WERI-Rb-1 (cell line): ENCODE measurements around the gene TTC7B.

ENCODE experiments used
- DNase-seq: peaks from one replicate; pipeline ENCODE4 v3.0.0-alpha.2; 2020
- H3K27ac ChIP-seq: fragments of 250-450 bp; sonication (Bioruptor Pico); 2 replicates; pipeline ENCODE4 v1.5.1; 2020; ENCODE audit warnings: mild to moderate bottlenecking, moderate library complexity
- H3K27me3 ChIP-seq: fragments of 250-450 bp; sonication (Bioruptor Pico); 2 replicates; pipeline ENCODE4 v1.5.1; 2021; ENCODE audit warnings: mild to moderate bottlenecking, low read depth, moderate library complexity; ENCODE audit not compliant: insufficient read depth, severe bottlenecking
- H3K36me3 ChIP-seq: fragments of 250-450 bp; sonication (Bioruptor Pico); 2 replicates; pipeline ENCODE4 v1.5.1; 2020; ENCODE audit warnings: mild to moderate bottlenecking, moderate library complexity
- H3K4me3 ChIP-seq: 2 replicates; pipeline ENCODE4 v1.5.1; 2011; ENCODE audit warnings: low read depth, mild to moderate bottlenecking, control low read depth, low read length
- H3K9me3 ChIP-seq: fragments of 250-450 bp; sonication (Bioruptor Pico); 2 replicates; pipeline ENCODE4 v1.5.1; 2021; ENCODE audit warnings: mild to moderate bottlenecking, moderate library complexity; ENCODE audit not compliant: severe bottlenecking
- CTCF ChIP-seq: IDR thresholded peaks from 2 replicates; pipeline ENCODE4 v1.5.1; 2011; ENCODE audit warnings: low read depth, mild to moderate bottlenecking, control low read depth, inconsistent platforms, low read length

TTC7B gene

GRCh38 chr14:90654831-90655276 lies 161.4 kb downstream of the TTC7B start:
- H3K27ac ChIP-seq: no peak overlapping the region
- H3K4me3 ChIP-seq: no peak overlapping the region
- no peak for DNase-seq
- no peaks in the 10 kb centered on the region for H3K27me3 ChIP-seq
- H3K9me3 ChIP-seq: no peaks in the 10 kb centered on the region
- no peak for TF ChIP-seq CTCF
- H3K36me3 ChIP-seq: peaks cover 86% of the 10 kb centered on the region

- Histone ChIP-seq H3K27ac (no peak overlapping the region), H3K9me3 (no peaks in the 10 kb centered on the region), H3K36me3 (peaks cover 71% of the 10 kb centered on the region), H3K27me3 (no peaks in the 10 kb centered on the region), H3K4me3 (no peak overlapping the region)
- no peak for DNase-seq
- no peak for TF ChIP-seq CTCF
These were observed 163.6 kb downstream of the TTC7B start for GRCh38 chr14:90652626-90653025.

- H3K9me3 ChIP-seq: no peaks in the 10 kb centered on the region
- H3K27ac ChIP-seq: no peak overlapping the region
- no peak for DNase-seq
- TF ChIP-seq CTCF: no peak
- H3K36me3 ChIP-seq: peaks cover 67% of the 10 kb centered on the region
- H3K27me3 ChIP-seq: no peaks in the 10 kb centered on the region
- H3K4me3 ChIP-seq: no peak overlapping the region
These were observed 164.2 kb downstream of the TTC7B start for GRCh38 chr14:90651976-90652560.

GRCh38 chr14:90651271-90651804 lies 164.9 kb downstream of the TTC7B start:
- Histone ChIP-seq H3K36me3 (peaks cover 68% of the 10 kb centered on the region), H3K4me3 (no peak overlapping the region), H3K27ac (no peak overlapping the region), H3K9me3 (no peaks in the 10 kb centered on the region), H3K27me3 (no peaks in the 10 kb centered on the region)
- no peak for DNase-seq
- TF ChIP-seq CTCF: no peak

- H3K27ac ChIP-seq: no peak overlapping the region
- no peak overlapping the region for H3K4me3 ChIP-seq
- no peaks in the 10 kb centered on the region for H3K9me3 ChIP-seq
- DNase-seq: no peak
- TF ChIP-seq CTCF: no peak
- H3K27me3 ChIP-seq: no peaks in the 10 kb centered on the region
- H3K36me3 ChIP-seq: peaks cover 70% of the 10 kb centered on the region
These were observed 166.6 kb downstream of the TTC7B start for GRCh38 chr14:90649557-90650135.
